ENCODE results near the gene POLR2A.
A peak's percentile ranks its signal among the peaks of the same experiment; 100 is the strongest.

The POLR2A gene

GRCh38 chr17:7438656-7439460, 45.3 kb upstream of the POLR2A start:
- H3K4me3 ChIP-seq (ENCODE audit: low read length), result peak overlapping the region; percentile 52
- DNase-seq (ENCODE audit: low read depth), result no peak
- TF ChIP-seq, protein P1, sequence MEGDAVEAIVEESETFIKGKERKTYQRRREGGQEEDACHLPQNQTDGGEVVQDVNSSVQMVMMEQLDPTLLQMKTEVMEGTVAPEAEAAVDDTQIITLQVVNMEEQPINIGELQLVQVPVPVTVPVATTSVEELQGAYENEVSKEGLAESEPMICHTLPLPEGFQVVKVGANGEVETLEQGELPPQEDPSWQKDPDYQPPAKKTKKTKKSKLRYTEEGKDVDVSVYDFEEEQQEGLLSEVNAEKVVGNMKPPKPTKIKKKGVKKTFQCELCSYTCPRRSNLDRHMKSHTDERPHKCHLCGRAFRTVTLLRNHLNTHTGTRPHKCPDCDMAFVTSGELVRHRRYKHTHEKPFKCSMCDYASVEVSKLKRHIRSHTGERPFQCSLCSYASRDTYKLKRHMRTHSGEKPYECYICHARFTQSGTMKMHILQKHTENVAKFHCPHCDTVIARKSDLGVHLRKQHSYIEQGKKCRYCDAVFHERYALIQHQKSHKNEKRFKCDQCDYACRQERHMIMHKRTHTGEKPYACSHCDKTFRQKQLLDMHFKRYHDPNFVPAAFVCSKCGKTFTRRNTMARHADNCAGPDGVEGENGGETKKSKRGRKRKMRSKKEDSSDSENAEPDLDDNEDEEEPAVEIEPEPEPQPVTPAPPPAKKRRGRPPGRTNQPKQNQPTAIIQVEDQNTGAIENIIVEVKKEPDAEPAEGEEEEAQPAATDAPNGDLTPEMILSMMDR (conservative IDR thresholded peaks at IDR 0.05; ENCODE audit: low read depth, low read length), result no peak

DNA sequence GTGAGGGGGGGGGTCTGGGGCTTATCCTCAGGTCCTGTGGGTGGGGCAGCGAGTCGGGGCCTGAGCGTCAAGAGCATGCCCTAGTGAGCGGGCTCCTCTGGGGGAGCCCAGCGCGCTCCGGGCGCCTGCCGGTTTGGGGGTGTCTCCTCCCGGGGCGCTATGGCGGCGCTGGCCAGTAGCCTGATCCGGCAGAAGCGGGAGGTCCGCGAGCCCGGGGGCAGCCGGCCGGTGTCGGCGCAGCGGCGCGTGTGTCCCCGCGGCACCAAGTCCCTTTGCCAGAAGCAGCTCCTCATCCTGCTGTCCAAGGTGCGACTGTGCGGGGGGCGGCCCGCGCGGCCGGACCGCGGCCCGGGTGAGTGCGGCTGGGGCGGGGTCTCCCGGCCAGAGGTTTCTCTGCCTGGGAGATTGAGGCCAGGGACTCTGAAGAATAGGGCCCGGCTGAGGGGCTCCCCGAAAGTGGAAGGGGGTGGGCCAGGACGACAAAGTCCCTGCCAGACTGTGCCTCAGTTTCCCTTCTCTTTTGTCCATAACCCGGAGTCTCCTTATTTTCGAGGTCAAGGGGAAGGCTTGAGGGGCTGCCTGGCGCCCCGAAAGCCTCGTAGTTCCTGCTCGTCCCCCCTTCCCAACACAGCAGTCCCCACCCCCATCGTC, 44.6 kb upstream of the POLR2A start, which contains the start of gene FGF11:
FGF11 (plus strand) TSS at position 51 of the 651 bp plus-strand sequence; CDS start at position 160, 109 bp downstream.
- no peak for DNase-seq (ENCODE audit: low read depth)
- H3K4me3 ChIP-seq (ENCODE audit: low read length), result peak within 1 kb of the TSS; percentile 68
- TF ChIP-seq, protein P1 (conservative IDR thresholded peaks at IDR 0.05; ENCODE audit: low read depth, low read length), result no peak

- peak overlapping the region; percentile 68 for H3K4me3 ChIP-seq (ENCODE audit: low read length)
- TF ChIP-seq, protein P1 (conservative IDR thresholded peaks at IDR 0.05; ENCODE audit: low read depth, low read length), result no peak
- no peak for DNase-seq (ENCODE audit: low read depth)
Observed at GRCh38 chr17:7440113-7440833, 43.9 kb upstream of the POLR2A start.

- no peak for DNase-seq (ENCODE audit: low read depth)
- H3K4me3 ChIP-seq (ENCODE audit: low read length), result peak overlapping the region; percentile 68
- TF ChIP-seq, protein P1 (conservative IDR thresholded peaks at IDR 0.05; ENCODE audit: low read depth, low read length), result peak; percentile 13
Observed at GRCh38 chr17:7440834-7441195, 43.4 kb upstream of the POLR2A start.

- no peak overlapping the region for H3K4me3 ChIP-seq (ENCODE audit: low read length)
- TF ChIP-seq, protein P1 (conservative IDR thresholded peaks at IDR 0.05; ENCODE audit: low read depth, low read length), result no peak
- no peak for DNase-seq (ENCODE audit: low read depth)
Observed at GRCh38 chr17:7441266-7441665, 42.9 kb upstream of the POLR2A start.

GRCh38 chr17:7442142-7442541, 42.0 kb upstream of the POLR2A start:
- no peak overlapping the region for H3K4me3 ChIP-seq (ENCODE audit: low read length)
- TF ChIP-seq, protein P1 (conservative IDR thresholded peaks at IDR 0.05; ENCODE audit: low read depth, low read length), result no peak
- no peak for DNase-seq (ENCODE audit: low read depth)
